HL-60 (cell line): ENCODE measurements around the gene IZUMO1R.
"Not testable (repeated sequence)": the region's sequence is repeated elsewhere in the genome, so short reads cannot be mapped to it uniquely, and the experiment has no call there.

ENCODE experiments used
- DNase-seq, 2 experiments: peaks; one replicate each; pipeline ENCODE4 v3.0.0-alpha.2; 2010 to 2020; ENCODE audit warnings: low read depth in 1 of 2, low spot score in 1 of 2
- H3K27ac ChIP-seq: fragments of 250-450 bp; sonication (Bioruptor Pico); replicated peaks from 2 replicates; pipeline ENCODE4 v1.5.1; 2020; ENCODE audit warnings: mild to moderate bottlenecking, moderate library complexity
- H3K27me3 ChIP-seq: fragments of 250-450 bp; sonication (Bioruptor Pico); 2 replicates; pipeline ENCODE4 v1.5.1; 2021; ENCODE audit warnings: mild to moderate bottlenecking, moderate library complexity; ENCODE audit not compliant: insufficient read depth, poor library complexity, severe bottlenecking
- H3K4me3 ChIP-seq: replicated peaks from 2 replicates; pipeline ENCODE4 v1.5.1; 2011; ENCODE audit warnings: mild to moderate bottlenecking, control low read depth, low read length; ENCODE audit not compliant: insufficient read depth
- GABPA ChIP-seq: IDR thresholded peaks from 2 replicates; pipeline ENCODE4 v1.6.1; 2012; ENCODE audit warnings: low read depth
- POLR2AphosphoS5 ChIP-seq: IDR thresholded peaks from 2 replicates; pipeline ENCODE4 v1.6.1; 2012; ENCODE audit warnings: low read depth
- REST ChIP-seq: IDR thresholded peaks from 2 replicates; pipeline ENCODE4 v1.6.1; 2012; ENCODE audit warnings: low read depth; ENCODE audit not compliant: insufficient replicate concordance
- SPI1 ChIP-seq: IDR thresholded peaks from 2 replicates; pipeline ENCODE4 v1.6.1; 2012; ENCODE audit warnings: low read depth, mild to moderate bottlenecking, borderline replicate concordance
- TF ChIP-seq, protein P1 (sequence below): IDR thresholded peaks from one replicate; pipeline ENCODE4 v1.5.1; 2011; ENCODE audit warnings: low read length, control low read depth, inconsistent platforms; ENCODE audit not compliant: insufficient read depth

IZUMO1R gene

DNA sequence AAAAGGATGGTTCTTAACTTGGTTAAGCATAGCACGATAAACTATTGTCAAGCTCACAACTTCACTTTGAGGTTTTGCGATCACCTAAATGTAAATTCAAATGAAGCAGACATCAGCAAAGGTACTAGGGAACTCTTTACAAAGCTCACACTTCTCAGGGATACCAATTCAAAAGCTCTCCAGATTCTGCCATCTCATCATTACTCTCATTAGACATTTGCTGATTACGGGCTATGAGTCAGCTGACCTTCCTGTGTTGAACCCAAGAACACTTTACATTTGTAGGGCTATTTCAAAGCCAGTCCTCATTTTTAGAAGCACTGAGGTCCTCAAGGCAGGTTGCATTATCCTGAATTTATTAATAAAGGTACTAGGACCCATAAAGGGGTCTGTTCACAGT, 28.4 kb upstream of the IZUMO1R start:
- no peak for TF ChIP-seq REST
- no peak for TF ChIP-seq SPI1
- TF ChIP-seq, protein P1, sequence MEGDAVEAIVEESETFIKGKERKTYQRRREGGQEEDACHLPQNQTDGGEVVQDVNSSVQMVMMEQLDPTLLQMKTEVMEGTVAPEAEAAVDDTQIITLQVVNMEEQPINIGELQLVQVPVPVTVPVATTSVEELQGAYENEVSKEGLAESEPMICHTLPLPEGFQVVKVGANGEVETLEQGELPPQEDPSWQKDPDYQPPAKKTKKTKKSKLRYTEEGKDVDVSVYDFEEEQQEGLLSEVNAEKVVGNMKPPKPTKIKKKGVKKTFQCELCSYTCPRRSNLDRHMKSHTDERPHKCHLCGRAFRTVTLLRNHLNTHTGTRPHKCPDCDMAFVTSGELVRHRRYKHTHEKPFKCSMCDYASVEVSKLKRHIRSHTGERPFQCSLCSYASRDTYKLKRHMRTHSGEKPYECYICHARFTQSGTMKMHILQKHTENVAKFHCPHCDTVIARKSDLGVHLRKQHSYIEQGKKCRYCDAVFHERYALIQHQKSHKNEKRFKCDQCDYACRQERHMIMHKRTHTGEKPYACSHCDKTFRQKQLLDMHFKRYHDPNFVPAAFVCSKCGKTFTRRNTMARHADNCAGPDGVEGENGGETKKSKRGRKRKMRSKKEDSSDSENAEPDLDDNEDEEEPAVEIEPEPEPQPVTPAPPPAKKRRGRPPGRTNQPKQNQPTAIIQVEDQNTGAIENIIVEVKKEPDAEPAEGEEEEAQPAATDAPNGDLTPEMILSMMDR: no peak
- TF ChIP-seq POLR2AphosphoS5: no peak
- no peak for TF ChIP-seq GABPA
- Histone ChIP-seq H3K27ac (no peak overlapping the region), H3K27me3 (no peaks in the 10 kb centered on the region), H3K4me3 (no peak overlapping the region)
- no peak for DNase-seq

DNA sequence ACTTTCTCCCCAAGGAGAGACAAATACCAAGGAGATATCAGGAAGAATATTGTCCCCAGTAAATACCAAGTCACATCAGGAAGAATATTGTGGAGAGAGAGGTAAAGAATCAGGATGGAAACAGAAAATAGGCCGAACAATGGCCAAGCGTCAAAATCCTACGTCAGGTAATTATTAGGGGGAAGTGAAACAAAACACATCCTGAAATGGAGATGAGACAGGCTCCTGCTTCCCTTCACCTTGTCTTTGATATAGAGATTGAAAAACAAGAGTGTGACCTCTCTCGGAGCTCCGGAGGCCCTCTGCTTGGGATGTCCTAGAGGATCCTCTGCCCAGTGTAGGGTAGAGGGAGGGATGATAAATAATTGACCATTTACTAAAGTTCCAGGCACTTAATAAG, 27.4 kb upstream of the IZUMO1R start:
- no peak overlapping the region for H3K27ac ChIP-seq
- no peak overlapping the region for H3K4me3 ChIP-seq
- DNase-seq: no peak
- H3K27me3 ChIP-seq: no peaks in the 10 kb centered on the region
- TF ChIP-seq GABPA (no peak), REST (no peak), POLR2AphosphoS5 (no peak), SPI1 (no peak)
- TF ChIP-seq, protein P1: no peak

DNA sequence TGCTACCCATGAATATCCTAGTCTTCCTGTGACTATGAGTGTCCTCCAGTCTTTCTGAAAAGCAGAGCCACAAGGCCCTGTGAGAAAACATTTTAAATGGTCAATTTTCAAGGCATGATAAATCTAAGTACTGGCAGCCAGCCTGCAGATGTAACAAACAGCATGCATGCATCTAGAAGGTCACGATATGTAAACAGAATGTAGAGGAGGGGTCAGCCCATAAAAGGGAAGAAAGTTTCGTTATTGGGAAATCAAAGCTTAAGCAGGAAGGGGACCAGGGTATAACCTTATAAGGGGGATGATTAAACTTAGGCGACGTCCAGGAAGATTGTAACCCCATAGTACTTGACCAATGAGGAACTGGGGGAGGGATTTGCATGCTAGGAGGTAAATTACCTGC, 26.2 kb upstream of the IZUMO1R start:
- H3K27ac ChIP-seq, H3K4me3 ChIP-seq, H3K27me3 ChIP-seq, DNase-seq: not testable (repeated sequence)

- H3K27ac ChIP-seq: no peak overlapping the region
- no peak for DNase-seq
- no peak overlapping the region for H3K4me3 ChIP-seq
- no peak for TF ChIP-seq SPI1
- no peak for TF ChIP-seq GABPA
- TF ChIP-seq, protein P1: no peak
- no peak for TF ChIP-seq REST
- TF ChIP-seq POLR2AphosphoS5: no peak
- H3K27me3 ChIP-seq: no peaks in the 10 kb centered on the region
Measured at GRCh38 chr11:94279996-94280395, 24.4 kb upstream of the IZUMO1R start.
